ENCODE data around the gene GNB1L.
A peak's percentile ranks its signal among the peaks of the same experiment; 100 is the strongest.

GNB1L gene

GRCh38 chr22:19758896-19759426 is 95.7 kb downstream of the GNB1L start:
- 3% methylated on average over 21 of the region's 21 CpGs for WGBS
- H3K18ac ChIP-seq (ENCODE audit: low read depth in 1 of 2, low read length in 2 of 2), result no peak overlapping the region
- no peaks in the 10 kb centered on the region for H3K9me3 ChIP-seq (ENCODE audit: control insufficient read depth, low read length)
- no peaks in the 10 kb centered on the region for H3K79me1 ChIP-seq (replicated peaks; ENCODE audit: low read length, poor library complexity, severe bottlenecking)
- H4K8ac ChIP-seq (ENCODE audit: low read length), result no peak overlapping the region
- H3K23ac ChIP-seq (ENCODE audit: low read length in 2 of 2), result no peak overlapping the region
- DNase-seq, result no peak
- H3K4me3 ChIP-seq (ENCODE audit: insufficient read depth in 1 of 2, low read depth in 1 of 2, low read length in 2 of 2), result no peak overlapping the region
- H4K91ac ChIP-seq (ENCODE audit: low read length), result no peak overlapping the region
- no peak overlapping the region for H3K4me2 ChIP-seq (ENCODE audit: low read length, poor library complexity, severe bottlenecking)
- H2AK5ac ChIP-seq (ENCODE audit: low read length, severe bottlenecking), result no peak overlapping the region
- H2BK15ac ChIP-seq (ENCODE audit: low read depth, poor library complexity, severe bottlenecking), result no peak overlapping the region
- no peak overlapping the region for H2BK120ac ChIP-seq (ENCODE audit: low read depth, low read length)
- no peak overlapping the region for H2BK12ac ChIP-seq (ENCODE audit: low read length in 2 of 2)
- H3K27me3 ChIP-seq (ENCODE audit: control insufficient read depth in 1 of 2, insufficient read depth in 1 of 2, low read length in 2 of 2), result peaks cover 76 to 87% of the 10 kb centered on the region in 2 experiments
- H3K9ac ChIP-seq (ENCODE audit: low read length), result no peak overlapping the region
- no peak overlapping the region for H3K4ac ChIP-seq (ENCODE audit: low read depth in 1 of 2, low read length in 2 of 2)
- no peak overlapping the region for H2AFZ ChIP-seq (ENCODE audit: low read depth, low read length)
- H3K14ac ChIP-seq (ENCODE audit: low read length in 2 of 2), result no peak overlapping the region
- peaks cover 0 to 5% of the 10 kb centered on the region in 2 experiments for H3K36me3 ChIP-seq (ENCODE audit: control insufficient read depth in 1 of 2, insufficient read depth in 2 of 2, low read depth in 1 of 2, low read length in 2 of 2)
- no peak overlapping the region for H2BK5ac ChIP-seq (ENCODE audit: low read depth, low read length, poor library complexity, severe bottlenecking)
- H3K4me1 ChIP-seq (ENCODE audit: control insufficient read depth, insufficient read depth, low read depth, low read length), result peaks cover 36% of the 10 kb centered on the region
- no peak overlapping the region for H3K27ac ChIP-seq (ENCODE audit: low read length, poor library complexity, severe bottlenecking)

GRCh38 chr22:19757985-19758895 is 96.4 kb downstream of the GNB1L start:
- H3K14ac ChIP-seq (ENCODE audit: low read length in 2 of 2), result no peak overlapping the region
- H3K23ac ChIP-seq (ENCODE audit: low read length in 2 of 2), result no peak overlapping the region
- H3K18ac ChIP-seq (ENCODE audit: low read depth in 1 of 2, low read length in 2 of 2), result no peak overlapping the region
- H4K8ac ChIP-seq (ENCODE audit: low read length), result no peak overlapping the region
- no peak overlapping the region for H3K4me3 ChIP-seq (ENCODE audit: insufficient read depth in 1 of 2, low read depth in 1 of 2, low read length in 2 of 2)
- H3K9ac ChIP-seq (ENCODE audit: low read length), result no peak overlapping the region
- no peak overlapping the region for H2BK120ac ChIP-seq (ENCODE audit: low read depth, low read length)
- H3K27ac ChIP-seq (ENCODE audit: low read length, poor library complexity, severe bottlenecking), result no peak overlapping the region
- H3K27me3 ChIP-seq (ENCODE audit: control insufficient read depth in 1 of 2, insufficient read depth in 1 of 2, low read length in 2 of 2), result peaks cover 76 to 88% of the 10 kb centered on the region in 2 experiments
- H2BK5ac ChIP-seq (ENCODE audit: low read depth, low read length, poor library complexity, severe bottlenecking), result no peak overlapping the region
- H4K91ac ChIP-seq (ENCODE audit: low read length), result no peak overlapping the region
- H2BK15ac ChIP-seq (ENCODE audit: low read depth, poor library complexity, severe bottlenecking), result no peak overlapping the region
- no peak for DNase-seq
- no peaks in the 10 kb centered on the region for H3K79me1 ChIP-seq (replicated peaks; ENCODE audit: low read length, poor library complexity, severe bottlenecking)
- H3K9me3 ChIP-seq (ENCODE audit: control insufficient read depth, low read length), result no peaks in the 10 kb centered on the region
- no peak overlapping the region for H3K4me2 ChIP-seq (ENCODE audit: low read length, poor library complexity, severe bottlenecking)
- no peak overlapping the region for H2AFZ ChIP-seq (ENCODE audit: low read depth, low read length)
- no peak overlapping the region for H2BK12ac ChIP-seq (ENCODE audit: low read length in 2 of 2)
- H3K4ac ChIP-seq (ENCODE audit: low read depth in 1 of 2, low read length in 2 of 2), result no peak overlapping the region
- WGBS, result 21% methylated on average over 43 of the region's 43 CpGs
- peaks cover 0 to 5% of the 10 kb centered on the region in 2 experiments for H3K36me3 ChIP-seq (ENCODE audit: control insufficient read depth in 1 of 2, insufficient read depth in 2 of 2, low read depth in 1 of 2, low read length in 2 of 2)
- H3K4me1 ChIP-seq (ENCODE audit: control insufficient read depth, insufficient read depth, low read depth, low read length), result peaks cover 36% of the 10 kb centered on the region
- H2AK5ac ChIP-seq (ENCODE audit: low read length, severe bottlenecking), result no peak overlapping the region

GRCh38 chr22:19757140-19757984 is 97.3 kb downstream of the GNB1L start:
- Histone ChIP-seq H2BK12ac (ENCODE audit: low read length in 2 of 2) (no peak overlapping the region), H3K4ac (ENCODE audit: low read depth in 1 of 2, low read length in 2 of 2) (no peak overlapping the region), H3K4me3 (ENCODE audit: insufficient read depth in 1 of 2, low read depth in 1 of 2, low read length in 2 of 2) (no peak overlapping the region), H3K27me3 (ENCODE audit: control insufficient read depth in 1 of 2, insufficient read depth in 1 of 2, low read length in 2 of 2) (peaks cover 67 to 88% of the 10 kb centered on the region in 2 experiments), H3K14ac (ENCODE audit: low read length in 2 of 2) (no peak overlapping the region), H3K79me1 (replicated peaks; ENCODE audit: low read length, poor library complexity, severe bottlenecking) (no peaks in the 10 kb centered on the region), H2AK5ac (ENCODE audit: low read length, severe bottlenecking) (no peak overlapping the region), H2BK120ac (ENCODE audit: low read depth, low read length) (no peak overlapping the region), H3K9ac (ENCODE audit: low read length) (no peak overlapping the region), H2BK5ac (ENCODE audit: low read depth, low read length, poor library complexity, severe bottlenecking) (no peak overlapping the region), H3K4me2 (ENCODE audit: low read length, poor library complexity, severe bottlenecking) (no peak overlapping the region), H3K18ac (ENCODE audit: low read depth in 1 of 2, low read length in 2 of 2) (no peak overlapping the region), H3K9me3 (ENCODE audit: control insufficient read depth, low read length) (no peaks in the 10 kb centered on the region), H3K27ac (ENCODE audit: low read length, poor library complexity, severe bottlenecking) (no peak overlapping the region), H3K36me3 (ENCODE audit: control insufficient read depth in 1 of 2, insufficient read depth in 2 of 2, low read depth in 1 of 2, low read length in 2 of 2) (peaks cover 0 to 5% of the 10 kb centered on the region in 2 experiments), H4K91ac (ENCODE audit: low read length) (no peak overlapping the region), H3K23ac (ENCODE audit: low read length in 2 of 2) (no peak overlapping the region), H2AFZ (ENCODE audit: low read depth, low read length) (no peak overlapping the region), H2BK15ac (ENCODE audit: low read depth, poor library complexity, severe bottlenecking) (no peak overlapping the region), H4K8ac (ENCODE audit: low read length) (no peak overlapping the region), H3K4me1 (ENCODE audit: control insufficient read depth, insufficient read depth, low read depth, low read length) (peaks cover 36% of the 10 kb centered on the region)
- DNase-seq, result peak; percentile 31
- 21% methylated on average over 16 of the region's 16 CpGs for WGBS
